OCI-LY1 (cell line): Measurements from ENCODE around the gene BPIFB6.

Experiments used
- H2AFZ ChIP-seq: fragments of 200-600 bp; sonication (generic), shearing (Covaris generic); 2 replicates; pipeline ENCODE4 v1.6.0; 2014; ENCODE audit warnings: antibody characterized with exemption, mild to moderate bottlenecking, low read length
- H3F3A ChIP-seq: fragments of 200-600 bp; sonication (generic), shearing (Covaris generic); 2 replicates; pipeline ENCODE4 v1.6.0; 2014; ENCODE audit warnings: mild to moderate bottlenecking, antibody characterized with exemption, low read length, moderate library complexity; ENCODE audit not compliant: insufficient read depth
- H3K27ac ChIP-seq: fragments of 200-600 bp; sonication (generic); 2 replicates; pipeline ENCODE4 v1.5.1; 2014; ENCODE audit warnings: low read length, mixed run types, mild to moderate bottlenecking, low read depth; ENCODE audit not compliant: poor library complexity, severe bottlenecking
- H3K27me3 ChIP-seq: fragments of 200-600 bp; sonication (generic); 2 replicates; pipeline ENCODE4 v1.6.0; 2014; ENCODE audit warnings: antibody characterized with exemption, mild to moderate bottlenecking, low read length, moderate library complexity; ENCODE audit not compliant: insufficient read depth
- H3K36me3 ChIP-seq: fragments of 200-600 bp; sonication (generic); 2 replicates; pipeline ENCODE4 v1.6.1; 2014; ENCODE audit warnings: mild to moderate bottlenecking, antibody characterized with exemption, low read length, moderate library complexity, mixed read lengths; ENCODE audit not compliant: insufficient read depth
- H3K4me1 ChIP-seq: fragments of 200-600 bp; sonication (generic); 2 replicates; pipeline ENCODE4 v1.5.1; 2014; ENCODE audit warnings: mild to moderate bottlenecking, low read length, moderate library complexity; ENCODE audit not compliant: insufficient read depth, severe bottlenecking
- H3K4me2 ChIP-seq: fragments of 200-600 bp; sonication (generic), shearing (Covaris generic); 2 replicates; pipeline ENCODE4 v1.6.1; 2014; ENCODE audit warnings: low read length
- H3K4me3 ChIP-seq: fragments of 200-600 bp; sonication (generic); 2 replicates; pipeline ENCODE4 v1.5.1; 2014; ENCODE audit warnings: low read length, low read depth, mild to moderate bottlenecking, mixed read lengths; ENCODE audit not compliant: poor library complexity, severe bottlenecking
- H3K79me2 ChIP-seq: fragments of 200-600 bp; shearing (Covaris generic); 2 replicates; pipeline ENCODE4 v1.6.1; 2016; ENCODE audit warnings: mixed run types, low read length, mixed read lengths; ENCODE audit not compliant: insufficient read depth
- H3K9ac ChIP-seq: fragments of 200-600 bp; sonication (generic), shearing (Covaris generic); 2 replicates; pipeline ENCODE4 v1.6.1; 2014; ENCODE audit warnings: mild to moderate bottlenecking, low read length, mixed read lengths
- H3K9me2 ChIP-seq: fragments of 200-600 bp; sonication (generic), shearing (Covaris generic); 2 replicates; pipeline ENCODE4 v1.6.1; 2014; ENCODE audit warnings: low read depth, mild to moderate bottlenecking, low read length, mixed read lengths
- H3K9me3 ChIP-seq: fragments of 200-600 bp; shearing (Covaris generic); 2 replicates; pipeline ENCODE4 v1.6.1; 2014; ENCODE audit warnings: low read length, mixed read lengths
- H4K20me1 ChIP-seq: fragments of 200-600 bp; sonication (generic), shearing (Covaris generic); 2 replicates; pipeline ENCODE4 v1.6.0; 2016; ENCODE audit warnings: mild to moderate bottlenecking, low read length; ENCODE audit not compliant: insufficient read depth
- EZH2 ChIP-seq: fragments of 200-600 bp; sonication (generic), shearing (Covaris generic); IDR thresholded peaks from 2 replicates; pipeline ENCODE4 v1.8.0; 2017; ENCODE audit warnings: borderline replicate concordance, mixed run types, mild to moderate bottlenecking, antibody characterized with exemption, low read length, moderate library complexity, mixed read lengths
- TF ChIP-seq, protein P1 (sequence below): fragments of 200-600 bp; sonication (generic), shearing (Covaris generic); IDR thresholded peaks from 2 replicates; pipeline ENCODE4 v1.5.1; 2017; ENCODE audit warnings: mild to moderate bottlenecking, antibody characterized with exemption, low read length, moderate library complexity, mixed read lengths

BPIFB6 gene

DNA sequence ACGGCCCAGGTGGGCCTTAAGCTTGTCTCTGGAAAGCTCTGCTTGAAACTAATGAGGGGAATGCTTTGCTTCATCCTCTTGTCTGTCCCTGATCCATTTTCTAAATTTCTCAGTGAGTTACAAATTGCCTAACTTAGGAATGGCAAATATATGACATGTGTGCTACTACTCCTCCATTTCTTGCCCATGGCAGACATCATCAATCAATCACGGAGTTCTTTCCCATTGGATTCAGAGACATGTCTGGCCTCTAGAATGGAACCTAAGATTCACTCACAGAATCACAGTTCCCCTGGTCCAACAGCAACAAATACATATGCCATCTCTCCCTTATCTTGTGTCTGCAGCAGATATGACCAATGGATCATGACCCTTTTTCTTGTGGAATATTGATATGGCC is 41.4 kb downstream of the BPIFB6 start:
- H3K4me3 ChIP-seq, result no peak overlapping the region
- TF ChIP-seq, protein P1, sequence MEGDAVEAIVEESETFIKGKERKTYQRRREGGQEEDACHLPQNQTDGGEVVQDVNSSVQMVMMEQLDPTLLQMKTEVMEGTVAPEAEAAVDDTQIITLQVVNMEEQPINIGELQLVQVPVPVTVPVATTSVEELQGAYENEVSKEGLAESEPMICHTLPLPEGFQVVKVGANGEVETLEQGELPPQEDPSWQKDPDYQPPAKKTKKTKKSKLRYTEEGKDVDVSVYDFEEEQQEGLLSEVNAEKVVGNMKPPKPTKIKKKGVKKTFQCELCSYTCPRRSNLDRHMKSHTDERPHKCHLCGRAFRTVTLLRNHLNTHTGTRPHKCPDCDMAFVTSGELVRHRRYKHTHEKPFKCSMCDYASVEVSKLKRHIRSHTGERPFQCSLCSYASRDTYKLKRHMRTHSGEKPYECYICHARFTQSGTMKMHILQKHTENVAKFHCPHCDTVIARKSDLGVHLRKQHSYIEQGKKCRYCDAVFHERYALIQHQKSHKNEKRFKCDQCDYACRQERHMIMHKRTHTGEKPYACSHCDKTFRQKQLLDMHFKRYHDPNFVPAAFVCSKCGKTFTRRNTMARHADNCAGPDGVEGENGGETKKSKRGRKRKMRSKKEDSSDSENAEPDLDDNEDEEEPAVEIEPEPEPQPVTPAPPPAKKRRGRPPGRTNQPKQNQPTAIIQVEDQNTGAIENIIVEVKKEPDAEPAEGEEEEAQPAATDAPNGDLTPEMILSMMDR, result no peak
- no peak overlapping the region for H3K27ac ChIP-seq

DNA sequence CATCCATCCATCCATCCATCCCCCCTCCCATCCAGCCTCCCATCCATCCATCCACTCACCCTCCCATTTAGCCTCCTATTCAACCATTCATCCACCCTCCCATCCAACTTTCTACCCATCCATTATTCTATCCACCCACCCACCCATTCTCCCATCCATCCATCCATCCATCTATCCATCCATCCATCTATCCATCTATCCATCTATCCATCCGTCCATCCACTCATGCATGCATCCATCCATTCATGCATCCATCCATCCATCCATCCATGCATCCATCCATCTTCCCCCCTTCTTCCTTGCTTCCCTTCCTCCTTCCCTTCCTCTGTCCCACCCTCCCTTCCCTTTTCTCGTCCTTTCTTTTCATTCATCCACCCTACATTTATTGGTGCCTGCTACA is 43.2 kb downstream of the BPIFB6 start:
- Histone ChIP-seq H4K20me1 (no peaks in the 10 kb centered on the region), H3K36me3 (no peaks in the 10 kb centered on the region), H3K4me1 (no peaks in the 10 kb centered on the region), H3K27me3 (peaks cover 11% of the 10 kb centered on the region), H3K4me3 (no peak overlapping the region), H3F3A (no peaks in the 10 kb centered on the region), H3K9me3 (no peaks in the 10 kb centered on the region), H3K79me2 (no peaks in the 10 kb centered on the region), H3K4me2 (no peak overlapping the region), H3K9me2 (no peaks in the 10 kb centered on the region), H2AFZ (no peak overlapping the region), H3K9ac (no peak overlapping the region), H3K27ac (no peak overlapping the region)
- TF ChIP-seq, protein P1, result no peak
- TF ChIP-seq EZH2, result no peak

More for the DNA sequence above, 41.4 kb downstream of the BPIFB6 start:
- Histone ChIP-seq H3K4me1 (no peaks in the 10 kb centered on the region), H3K9ac (no peak overlapping the region), H3K36me3 (no peaks in the 10 kb centered on the region), H2AFZ (no peak overlapping the region), H3K9me3 (no peaks in the 10 kb centered on the region), H3K9me2 (no peaks in the 10 kb centered on the region), H4K20me1 (no peaks in the 10 kb centered on the region), H3F3A (no peaks in the 10 kb centered on the region), H3K27me3 (peaks cover 6% of the 10 kb centered on the region; the same call in 1 of the 2 replicates), H3K79me2 (no peaks in the 10 kb centered on the region), H3K4me2 (no peak overlapping the region)

DNA sequence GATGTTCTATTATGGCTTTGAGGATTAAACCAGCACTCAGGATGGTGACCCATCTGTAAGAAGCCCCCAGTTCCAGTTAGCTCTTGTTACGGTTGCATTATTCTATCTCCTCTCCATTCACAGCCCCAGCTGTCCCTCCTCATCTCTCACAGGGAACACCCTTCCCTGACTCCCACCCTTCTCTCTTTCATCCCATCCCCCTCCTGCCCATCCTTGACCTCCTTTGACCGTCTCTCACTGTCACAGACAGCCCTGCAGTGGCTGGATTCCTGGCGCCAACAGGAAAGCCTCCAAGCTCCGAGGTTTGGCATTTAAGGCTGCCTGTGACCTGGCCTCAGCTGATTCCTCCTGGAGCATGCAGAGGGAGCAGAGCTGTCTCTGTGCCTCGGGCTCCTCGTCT is 43.8 kb downstream of the BPIFB6 start:
- Histone ChIP-seq H3K4me1 (no peaks in the 10 kb centered on the region), H3K79me2 (no peaks in the 10 kb centered on the region), H3K4me2 (no peak overlapping the region), H3K36me3 (no peaks in the 10 kb centered on the region), H3K9me2 (no peaks in the 10 kb centered on the region), H4K20me1 (no peaks in the 10 kb centered on the region), H3K27me3 (peaks cover 11% of the 10 kb centered on the region), H3K9ac (no peak overlapping the region), H3K27ac (no peak overlapping the region), H3F3A (no peaks in the 10 kb centered on the region), H2AFZ (no peak overlapping the region), H3K4me3 (no peak overlapping the region), H3K9me3 (no peaks in the 10 kb centered on the region)
- no peak for TF ChIP-seq EZH2
- TF ChIP-seq, protein P1, result no peak
